T1000 (cell line): Measurements from ENCODE around the gene ZNF202.
"Not testable (repeated sequence)": the region's sequence is repeated elsewhere in the genome, so short reads cannot be mapped to it uniquely, and the experiment has no call there.

Experiments
- DNase-seq: peaks from one replicate; lab custom pipeline; 2025; ENCODE audit warnings: mixed read lengths; lab: John Stamatoyannopoulos, UW

The ZNF202 gene

DNA sequence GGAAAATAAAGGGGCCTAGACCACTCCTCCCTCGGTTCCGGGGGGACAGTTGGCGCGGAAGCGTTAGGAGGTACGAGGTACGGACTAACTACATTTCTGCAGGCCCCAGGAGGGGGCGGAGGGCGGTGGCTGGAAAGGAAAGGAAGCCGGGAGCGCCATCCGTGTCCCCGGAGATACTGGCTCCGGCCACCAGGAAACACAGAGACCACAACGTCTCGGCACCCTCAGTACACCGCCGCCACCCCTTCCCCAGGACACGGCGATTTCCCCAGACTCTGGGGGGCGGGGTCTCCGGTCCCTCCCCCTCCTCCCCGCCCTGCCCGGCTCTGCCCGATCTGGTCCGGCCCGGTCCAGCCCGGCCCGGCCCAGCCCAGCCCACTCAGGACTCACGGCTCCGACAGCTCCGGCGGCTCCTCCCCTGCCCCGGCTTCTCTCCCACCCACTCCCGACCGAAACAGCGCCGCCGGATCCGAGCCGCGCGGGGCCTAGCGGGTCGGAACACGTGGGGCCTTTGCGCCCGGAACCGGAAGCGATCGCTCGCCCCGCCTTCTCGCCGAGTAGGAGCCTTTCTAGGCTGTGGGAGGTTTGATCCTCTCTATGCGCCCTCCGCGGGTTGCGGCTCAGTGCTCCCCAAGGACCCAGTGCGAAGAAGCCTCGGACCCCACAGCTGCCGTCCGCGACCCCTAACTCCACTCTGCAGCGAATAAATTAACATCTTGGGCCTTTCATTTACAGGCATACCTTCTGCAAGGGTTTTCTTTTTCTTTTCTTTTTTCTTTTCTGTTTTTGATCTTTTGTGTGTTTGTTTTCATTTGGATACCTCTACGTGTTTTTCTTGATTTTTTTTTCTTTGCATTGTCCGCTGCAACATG lies at the start of gene ZNF202:
TSS of gene ZNF202 (minus strand) at position 502 of the 872 bp plus-strand sequence. CDS start 10,772 bp downstream, outside the sequence.
- DNase-seq, result peak; percentile 69

- DNase-seq, result no peak
Measured at GRCh38 chr11:123783536-123783935, 42.1 kb upstream of the ZNF202 start.

DNA sequence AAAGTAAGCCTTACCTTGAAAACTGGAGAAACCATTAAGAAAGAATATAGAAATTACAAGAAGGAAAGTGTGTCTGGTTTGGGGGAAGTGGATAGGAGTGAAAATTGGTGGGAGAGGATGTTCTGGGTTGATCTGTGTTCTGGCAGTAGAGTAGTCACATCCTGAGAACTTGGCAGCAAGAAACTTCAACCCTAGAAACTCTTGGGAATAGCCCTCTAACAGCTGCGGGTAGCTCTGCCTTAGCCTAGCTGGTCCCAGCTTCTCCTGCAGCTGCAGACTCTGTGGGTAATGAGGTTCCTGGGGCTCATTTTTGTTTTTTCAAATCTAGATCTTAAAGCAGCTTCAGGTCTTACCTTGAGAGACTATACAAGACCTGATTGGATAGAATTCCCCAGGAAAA lies 37.1 kb upstream of the ZNF202 start:
- DNase-seq, result no peak

DNA sequence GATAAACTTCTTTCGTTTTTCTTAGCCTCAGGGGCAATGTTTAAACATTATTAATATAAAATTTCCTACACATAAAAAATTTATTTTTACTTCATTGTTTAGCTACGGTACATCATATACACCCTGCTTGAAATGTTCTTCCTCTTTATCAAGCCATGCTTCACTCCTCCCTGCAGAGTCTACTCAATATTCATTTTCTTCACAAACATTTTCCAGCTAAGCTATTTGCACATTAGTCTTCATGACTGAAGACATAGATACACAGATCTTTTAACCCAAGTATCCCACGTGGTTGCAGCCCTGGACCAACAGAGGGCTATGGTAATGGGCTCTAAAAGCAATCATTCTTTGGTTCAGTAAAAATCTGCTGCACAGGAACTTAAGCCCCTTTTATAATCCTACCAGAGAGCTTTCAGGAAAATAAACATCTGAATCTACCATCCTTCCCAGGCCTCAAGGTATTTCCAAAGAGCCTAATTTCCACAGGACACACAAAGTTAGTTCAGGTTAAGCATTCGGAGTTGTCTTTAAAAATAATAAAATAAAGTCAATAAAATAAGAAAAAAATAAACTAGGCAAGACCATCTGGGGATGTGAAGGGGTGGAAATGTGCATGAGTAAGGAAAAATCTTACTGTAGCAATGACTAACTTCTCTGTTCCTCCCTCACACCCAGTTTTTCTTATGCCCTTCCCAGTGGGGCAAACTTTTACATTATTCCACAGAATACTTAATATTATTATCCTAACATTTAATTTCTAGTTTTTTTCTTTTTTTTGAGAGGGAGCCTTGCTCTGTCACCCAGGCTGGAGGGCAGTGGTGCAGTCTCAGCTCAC lies 34.5 kb upstream of the ZNF202 start:
- no peak for DNase-seq

DNA sequence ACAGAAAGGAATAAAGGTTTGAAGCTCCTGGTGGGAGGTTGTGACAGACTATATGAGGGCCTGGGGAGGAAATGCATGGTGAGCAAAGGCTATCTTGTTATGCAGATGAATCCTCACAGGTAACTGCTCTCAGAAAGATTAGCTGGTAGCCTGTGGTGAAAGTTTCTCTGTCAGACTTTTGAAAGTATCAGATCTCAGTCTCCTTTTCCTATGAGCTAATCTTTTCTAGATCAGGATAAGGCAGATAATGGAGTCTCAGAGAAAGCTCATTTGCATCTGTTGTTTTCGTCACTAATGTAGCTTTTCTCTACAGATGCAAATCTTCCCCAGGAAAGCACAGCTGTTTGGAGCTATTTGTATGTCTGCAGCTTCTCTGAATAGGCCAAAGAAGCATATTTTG lies 33.8 kb upstream of the ZNF202 start:
- no peak for DNase-seq

GRCh38 chr11:123773959-123774358 lies 32.5 kb upstream of the ZNF202 start:
- no peak for DNase-seq

DNA sequence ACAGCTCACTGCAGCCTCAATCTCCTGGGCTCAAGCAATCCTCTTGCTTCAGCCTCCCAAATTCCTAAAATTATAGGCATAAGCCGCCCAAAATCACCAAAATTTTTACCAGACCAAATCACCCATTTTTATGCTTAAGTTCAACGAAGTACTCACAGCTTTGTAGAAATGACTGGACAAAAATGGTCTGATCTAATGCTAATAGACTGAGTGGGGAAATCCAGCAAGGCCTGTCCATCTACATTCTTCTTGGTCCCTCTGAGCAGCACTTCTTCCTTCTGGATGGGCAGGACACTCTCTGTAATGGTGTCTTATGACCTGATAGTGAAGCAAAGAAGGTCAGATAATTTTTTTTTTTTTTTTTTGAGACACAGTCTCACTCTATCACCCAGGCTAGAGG lies 31.6 kb upstream of the ZNF202 start:
- no peak for DNase-seq

DNA sequence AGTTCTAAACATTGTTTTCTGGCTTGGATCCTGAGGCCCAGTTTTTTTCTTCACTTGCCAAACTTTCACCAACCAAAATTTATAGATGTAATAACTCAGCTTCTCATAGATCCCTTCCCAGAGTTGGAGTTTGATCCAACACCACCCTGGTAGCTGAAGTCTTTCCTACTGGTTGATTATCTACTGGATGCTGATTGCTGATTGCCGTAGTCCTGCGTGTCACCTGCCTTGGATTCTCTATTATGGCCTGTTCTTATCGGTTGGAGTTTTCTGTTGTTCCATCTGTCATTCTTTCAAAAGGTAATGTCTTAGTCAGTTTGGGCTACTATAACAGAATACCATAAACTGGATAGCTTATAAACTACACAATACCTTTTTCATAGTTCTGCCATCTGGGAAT lies 30.2 kb upstream of the ZNF202 start:
- DNase-seq, result no peak

GRCh38 chr11:123770712-123771111 lies 29.3 kb upstream of the ZNF202 start:
- DNase-seq, result no peak

DNA sequence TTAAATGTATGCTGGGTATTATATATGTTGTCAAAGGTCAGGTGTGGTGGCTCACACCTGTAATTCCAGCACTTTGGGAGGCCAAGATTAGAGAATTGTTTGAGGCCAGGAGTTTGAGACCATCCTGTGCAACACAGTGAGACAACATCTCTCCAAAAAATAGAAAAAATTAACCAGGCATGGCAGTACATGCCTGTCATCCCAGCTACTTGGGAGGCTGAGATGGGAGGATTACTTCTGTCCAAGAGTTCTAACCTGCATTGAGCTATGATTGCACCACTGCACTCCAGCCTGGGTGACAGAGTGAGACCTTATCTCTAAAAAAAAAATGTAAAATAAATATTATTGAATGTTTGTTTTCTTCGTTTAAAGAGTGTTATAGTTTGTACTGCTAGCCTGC lies 24.1 kb upstream of the ZNF202 start:
- no peak for DNase-seq

- no peak for DNase-seq
Measured at GRCh38 chr11:123762422-123762821, 21.0 kb upstream of the ZNF202 start.

DNA sequence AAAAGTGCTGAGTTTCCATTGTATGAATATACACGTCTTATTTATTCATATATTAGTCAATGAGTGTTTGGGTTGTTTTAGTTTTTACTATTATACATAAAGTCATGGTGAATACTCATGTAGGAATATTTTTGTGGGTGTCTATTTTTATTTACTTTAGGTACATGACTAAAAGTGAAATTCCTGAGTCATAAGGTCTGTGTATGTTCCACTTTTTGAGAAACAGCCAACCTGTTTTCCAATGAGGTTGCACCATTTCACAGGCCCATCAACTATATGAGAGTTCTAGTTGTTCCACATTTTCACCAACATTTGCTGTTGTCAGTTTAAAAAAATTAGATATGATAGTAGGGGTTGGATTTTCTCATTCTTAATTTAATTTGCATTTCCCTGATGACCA lies 19.4 kb upstream of the ZNF202 start:
- no peak for DNase-seq

DNA sequence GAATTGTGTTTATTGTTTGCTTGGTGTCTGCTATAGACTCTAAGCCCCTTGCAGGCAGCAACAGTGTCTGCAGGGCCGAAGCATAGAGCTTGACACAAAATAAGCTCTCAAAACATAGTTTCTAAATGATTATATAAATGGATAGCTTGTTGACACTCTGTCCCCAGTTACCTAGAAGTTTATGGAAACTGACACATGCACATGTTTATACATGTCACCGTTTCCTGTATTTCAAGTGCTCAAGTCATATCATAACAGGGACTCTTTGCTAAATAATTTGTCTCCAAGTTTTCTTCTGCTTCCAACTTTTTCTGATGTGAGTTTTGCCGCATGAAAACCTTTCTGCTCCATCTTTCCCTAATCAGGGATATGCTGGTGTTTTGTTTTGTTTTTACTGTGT lies 16.5 kb upstream of the ZNF202 start:
- no peak for DNase-seq

DNA sequence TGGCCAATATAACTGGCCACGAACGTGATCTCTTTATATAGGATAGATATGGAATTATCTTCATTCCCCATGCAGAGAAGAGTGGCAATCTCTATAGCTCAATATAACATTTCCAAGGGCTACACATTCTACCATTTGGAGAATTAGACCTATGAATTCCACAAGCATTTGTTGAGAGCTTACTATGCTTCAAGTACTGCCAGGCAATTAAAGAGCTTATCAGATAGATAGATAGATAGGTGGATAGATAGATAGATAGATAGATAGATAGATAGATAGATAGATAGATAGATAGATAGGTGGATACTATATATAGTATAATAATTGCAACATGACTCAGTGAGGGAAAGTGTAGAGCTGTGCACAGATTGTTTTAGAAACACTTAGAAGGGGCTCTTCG lies 14.4 kb upstream of the ZNF202 start:
- DNase-seq, result no peak

GRCh38 chr11:123755344-123755743 lies 13.9 kb upstream of the ZNF202 start:
- DNase-seq, result no peak

- DNase-seq, result no peak
Measured at GRCh38 chr11:123754101-123754568, 12.7 kb upstream of the ZNF202 start, which contains the start of gene OR6X1. Gene OR6X1, minus strand, starts transcription at chr11:123754518. Its CDS starts 0 bp downstream, at chr11:123754518.

DNA sequence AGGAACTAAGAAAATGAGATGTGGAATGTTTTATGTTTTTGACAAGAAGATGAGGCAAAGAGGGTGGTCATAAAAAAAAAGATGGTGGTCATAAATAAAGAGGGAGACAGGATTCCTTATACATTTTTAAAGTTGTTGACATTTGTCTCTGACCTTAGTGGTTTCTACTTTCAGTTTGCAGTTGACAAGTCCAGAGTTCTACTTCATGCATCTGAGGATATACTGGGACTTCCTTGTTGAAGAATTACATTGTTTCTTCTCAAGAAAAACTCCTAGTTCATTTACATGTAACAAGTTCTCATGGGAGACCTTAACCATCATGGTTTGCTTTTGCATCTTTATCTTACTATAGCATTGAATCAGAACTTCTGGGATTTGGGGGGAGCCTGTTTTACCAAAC lies 11.7 kb upstream of the ZNF202 start:
- no peak for DNase-seq

DNA sequence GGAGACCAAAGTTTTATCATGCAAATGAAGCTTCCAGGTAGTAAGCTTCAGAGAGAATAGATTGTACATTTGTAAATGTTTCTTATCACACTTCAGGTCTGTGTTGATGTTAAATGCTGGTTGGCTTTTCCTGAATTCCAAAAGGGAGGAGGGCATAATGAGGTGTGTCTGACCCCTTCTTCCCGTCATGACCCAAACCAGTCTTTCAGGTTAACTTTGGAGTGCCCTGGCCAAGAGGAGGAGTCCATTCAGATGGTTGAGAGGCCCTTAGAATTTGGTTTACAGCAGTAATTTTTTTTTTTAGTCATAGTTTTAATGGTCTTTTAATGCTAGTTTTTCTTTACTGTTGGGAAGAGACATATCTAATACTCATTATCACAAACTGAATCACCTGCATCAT lies 10.3 kb upstream of the ZNF202 start:
- DNase-seq, result no peak

DNA sequence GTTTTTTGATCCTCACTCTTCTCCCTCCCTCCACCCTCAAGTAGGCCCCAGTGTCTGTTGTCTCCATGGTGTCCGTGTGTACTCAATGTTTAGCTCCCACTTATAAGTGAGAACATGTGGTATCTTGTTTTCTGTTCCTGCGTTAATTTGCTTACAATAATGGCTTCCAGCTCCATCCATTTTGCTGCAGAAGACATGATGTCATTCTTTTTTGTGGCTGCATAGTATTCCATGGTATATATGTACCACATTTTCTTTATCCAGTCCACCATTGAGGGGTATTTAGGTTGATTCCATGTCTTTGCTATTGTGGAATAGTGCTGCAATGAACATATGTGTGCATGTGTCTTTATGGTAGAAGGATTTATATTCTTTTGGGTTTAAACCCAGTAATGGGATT lies 6.9 kb upstream of the ZNF202 start:
- DNase-seq, result not testable (repeated sequence)

- no peak for DNase-seq
Measured at GRCh38 chr11:123745764-123746451, 4.4 kb upstream of the ZNF202 start.

- no peak for DNase-seq
Measured at GRCh38 chr11:123742724-123743120, 1.3 kb upstream of the ZNF202 start.

- DNase-seq, result no peak
Measured at GRCh38 chr11:123742031-123742723, 717 bp upstream of the ZNF202 start.
